CD14-positive monocyte (primary cell): ENCODE results near the gene PDE12. TPM values are rescaled to one million over a fixed set of nuclear protein-coding genes. Genes with fewer than 3 reads are reported as not detected.

Source experiments
- DNase-seq, 3 donors: peaks; one replicate each; pipeline ENCODE4 v3.0.0-alpha.2; 2011 to 2022
- H2AFZ ChIP-seq: 2 replicates; pipeline ENCODE4 v1.6.0; 2012; ENCODE audit warnings: mild to moderate bottlenecking, low read depth, low read length, inconsistent platforms; ENCODE audit not compliant: insufficient read depth, poor library complexity, severe bottlenecking
- H3K27ac ChIP-seq, 2 donors: 1 replicate in 1 of 2; 2 replicates in 1 of 2; pipeline ENCODE4 v1.5.1; 2012 to 2013; ENCODE audit warnings: low read length in 2 of 2, control low read depth in 1 of 2, inconsistent platforms in 1 of 2, low read depth in 1 of 2, mild to moderate bottlenecking in 1 of 2
- H3K27me3 ChIP-seq, 2 donors: one replicate each; pipeline versions ENCODE4 v1.6.0 to v1.6.1; 2011 to 2013; ENCODE audit warnings: low read length in 2 of 2; ENCODE audit not compliant: control insufficient read depth in 2 of 2, insufficient read depth in 2 of 2
- H3K36me3 ChIP-seq, 2 donors: replicated peaks in 1 of 2; 1 replicate in 1 of 2; 2 replicates in 1 of 2; pipeline versions ENCODE4 v1.5.1 to v1.6.1; 2012 to 2013; ENCODE audit warnings: low read length in 2 of 2, control low read depth in 1 of 2, inconsistent platforms in 1 of 2, mild to moderate bottlenecking in 1 of 2; ENCODE audit not compliant: insufficient read depth in 2 of 2, control insufficient read depth in 1 of 2
- H3K4me1 ChIP-seq, 2 donors: 1 replicate in 1 of 2; 2 replicates in 1 of 2; pipeline versions ENCODE4 v1.5.1 to v1.6.1; 2012 to 2013; ENCODE audit warnings: low read length in 2 of 2, control low read depth in 1 of 2, inconsistent platforms in 1 of 2, mild to moderate bottlenecking in 1 of 2, moderate library complexity in 1 of 2; ENCODE audit not compliant: insufficient read depth in 2 of 2, control insufficient read depth in 1 of 2
- H3K4me2 ChIP-seq: replicated peaks from 2 replicates; pipeline ENCODE3; 2012; ENCODE audit warnings: low read length, moderate library complexity, mild to moderate bottlenecking; ENCODE audit not compliant: poor library complexity, severe bottlenecking; ENCODE audit errors: extremely low read depth
- H3K4me3 ChIP-seq, 3 experiments: fragments of 200-600 bp in 1 of 3; sonication (generic) in 1 of 3; replicated peaks in 1 of 3; 1 replicate in 2 of 3; 2 replicates in 1 of 3; pipeline ENCODE4 v1.5.1; 2011 to 2013; ENCODE audit warnings: low read length in 3 of 3, mild to moderate bottlenecking in 3 of 3, control low read depth in 2 of 3, low read depth in 2 of 3, inconsistent platforms in 1 of 3, moderate library complexity in 1 of 3
- H3K79me2 ChIP-seq: 2 replicates; pipeline ENCODE4 v1.6.0; 2012; ENCODE audit warnings: mild to moderate bottlenecking, control low read depth, inconsistent platforms, low read length, moderate library complexity; ENCODE audit not compliant: insufficient read depth
- H3K9ac ChIP-seq: 2 replicates; pipeline ENCODE4 v1.6.0; 2017; ENCODE audit warnings: low read length, mild to moderate bottlenecking; ENCODE audit not compliant: insufficient read depth, poor library complexity, severe bottlenecking
- H3K9me3 ChIP-seq, 2 donors: replicated peaks in 1 of 2; 1 replicate in 1 of 2; 2 replicates in 1 of 2; pipeline versions ENCODE4 v1.5.1 to v1.6.1; 2012 to 2013; ENCODE audit warnings: low read length in 2 of 2, control low read depth in 1 of 2; ENCODE audit not compliant: control insufficient read depth in 1 of 2, insufficient read depth in 1 of 2
- H4K20me1 ChIP-seq: 2 replicates; pipeline ENCODE4 v1.6.0; 2012; ENCODE audit warnings: mild to moderate bottlenecking, low read length, control low read depth, moderate library complexity; ENCODE audit not compliant: insufficient read depth
- H3K27ac Mint-ChIP-seq, 7 donors: one replicate each; pipeline ENCODE4 v1.8.0; 2020; ENCODE audit warnings: mild to moderate bottlenecking in 7 of 7, mixed read lengths in 7 of 7, moderate library complexity in 6 of 7, inconsistent platforms in 2 of 7
- H3K27me3 Mint-ChIP-seq, 3 donors: one replicate each; pipeline ENCODE4 v1.8.0; 2021 to 2022; ENCODE audit warnings: low read depth in 3 of 3, mild to moderate bottlenecking in 3 of 3, mixed read lengths in 3 of 3, moderate library complexity in 3 of 3, inconsistent platforms in 1 of 3
- H3K36me3 Mint-ChIP-seq, 2 donors: one replicate each; pipeline ENCODE4 v1.8.0; 2020; ENCODE audit warnings: mixed read lengths in 2 of 2, inconsistent platforms in 1 of 2, mild to moderate bottlenecking in 1 of 2
- H3K4me1 Mint-ChIP-seq: one replicate; pipeline ENCODE4 v1.8.0; 2020; ENCODE audit warnings: mild to moderate bottlenecking, mixed read lengths
- H3K4me3 Mint-ChIP-seq, 2 donors: one replicate each; pipeline ENCODE4 v1.8.0; 2020; ENCODE audit warnings: mild to moderate bottlenecking in 2 of 2, mixed read lengths in 2 of 2, moderate library complexity in 1 of 2
- H3K9me3 Mint-ChIP-seq, 7 donors: one replicate each; pipeline ENCODE4 v1.8.0; 2020 to 2022; ENCODE audit warnings: mixed read lengths in 7 of 7, mild to moderate bottlenecking in 6 of 7, moderate library complexity in 6 of 7, inconsistent platforms in 2 of 7
- WGBS: methylation state at CpG from one replicate; pipeline ENCODE4 v1.1.5; 2013; ENCODE audit warnings: missing lambda C conversion rate; ENCODE audit not compliant: insufficient coverage; 5-methylcytosine and 5-hydroxymethylcytosine counted together
- intact Hi-C, 2 donors: fragments of 100-400 bp; cut with micrococcal nuclease; formaldehyde crosslinking; loops; one replicate each; pipeline versions ENCODE4 v1.15.0 to v1.15.1; 2023
- polyA plus RNA-seq, 3 donors: library from polyadenylated mRNA; depleted of rRNA in 1 of 3; unstranded in 2 of 3; stranded (reverse) in 1 of 3; fragments of 300-500 nt in 2 of 3; fragments of >200 nt in 1 of 3; fragmentation: Illumina TruSeq in 2 of 3; gene quantifications; 1 replicate in 2 of 3; 2 replicates in 1 of 3; pipeline ENCODE4 v1.2.3, GENCODE V29; 2012 to 2021
- TF ChIP-seq, protein P1 (sequence below): fragments of 200-600 bp; IDR thresholded peaks from one replicate; pipeline ENCODE4 v1.8.0; 2022; ENCODE audit warnings: antibody characterized with exemption, mild to moderate bottlenecking

The PDE12 gene
- polyA plus RNA-seq, 3 donors, result 5.1 to 11.3 (median 11.0) TPM

DNA sequence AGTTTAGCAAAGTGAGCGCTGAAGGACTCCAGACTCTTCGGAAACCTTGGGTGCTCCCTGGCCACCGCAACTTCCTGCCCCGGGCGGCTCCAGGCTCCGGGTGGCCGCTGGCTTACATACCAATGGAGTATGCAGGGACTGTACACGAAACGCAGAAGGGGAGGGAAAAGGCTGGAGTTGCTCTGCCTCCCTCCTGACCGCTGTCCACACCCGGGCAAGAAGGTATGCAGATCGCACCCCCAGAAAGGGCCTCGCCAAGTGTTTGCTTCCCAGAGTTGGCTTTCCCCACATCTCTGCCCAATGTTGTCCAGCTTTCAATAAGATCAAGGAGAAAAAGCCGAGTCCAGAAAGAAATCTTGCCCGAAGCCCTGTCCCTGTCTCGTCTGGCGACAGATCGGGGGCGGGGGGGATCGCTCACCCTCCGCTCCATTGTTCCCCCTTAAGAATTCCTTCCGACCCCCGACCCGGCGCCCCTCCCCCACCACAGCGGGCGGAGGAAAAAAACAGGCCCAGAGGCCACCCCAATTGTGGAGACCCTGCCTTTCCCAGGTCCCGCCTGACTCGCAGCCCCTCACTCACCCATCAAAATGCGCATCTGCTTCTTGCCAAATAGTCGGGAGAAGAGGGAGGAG is 40.5 kb downstream of the PDE12 start:
- Mint-ChIP-seq H3K9me3 (peaks cover 0 to 2% (median 0%) of the 10 kb centered on the region in 7 donors), H3K36me3 (peaks cover 20 to 30% of the 10 kb centered on the region in 2 donors), H3K27ac (peak overlapping the region; percentile 99 to 100 (median 100)), H3K4me3 (peak overlapping the region; percentile 99), H3K27me3 (no peaks in the 10 kb centered on the region), H3K4me1 (peaks cover 38% of the 10 kb centered on the region)
- peaks cover 66% of the 10 kb centered on the region for H3K79me2 ChIP-seq
- no peaks in the 10 kb centered on the region for H3K27me3 ChIP-seq
- H4K20me1 ChIP-seq, result peaks cover 53% of the 10 kb centered on the region
- H3K9me3 ChIP-seq, result no peaks in the 10 kb centered on the region
- 1% methylated on average over 22 of the region's 31 CpGs for WGBS
- H3K4me1 ChIP-seq, result peaks cover 20 to 31% of the 10 kb centered on the region in 2 donors
- peak overlapping the region; percentile 88 for H3K4me2 ChIP-seq
- intact Hi-C loops, result loop anchor here (2.0 to 10.0 kb wide), 7 partner anchors 39 to 161 kb away; partner anchors contain the start of genes DENND6A (in 2 of the 2), PDE12 (in 2 of the 2) and SLMAP (in 2 of the 2)
- peak overlapping the region; percentile 99 for H3K27ac ChIP-seq
- TF ChIP-seq, protein P1, sequence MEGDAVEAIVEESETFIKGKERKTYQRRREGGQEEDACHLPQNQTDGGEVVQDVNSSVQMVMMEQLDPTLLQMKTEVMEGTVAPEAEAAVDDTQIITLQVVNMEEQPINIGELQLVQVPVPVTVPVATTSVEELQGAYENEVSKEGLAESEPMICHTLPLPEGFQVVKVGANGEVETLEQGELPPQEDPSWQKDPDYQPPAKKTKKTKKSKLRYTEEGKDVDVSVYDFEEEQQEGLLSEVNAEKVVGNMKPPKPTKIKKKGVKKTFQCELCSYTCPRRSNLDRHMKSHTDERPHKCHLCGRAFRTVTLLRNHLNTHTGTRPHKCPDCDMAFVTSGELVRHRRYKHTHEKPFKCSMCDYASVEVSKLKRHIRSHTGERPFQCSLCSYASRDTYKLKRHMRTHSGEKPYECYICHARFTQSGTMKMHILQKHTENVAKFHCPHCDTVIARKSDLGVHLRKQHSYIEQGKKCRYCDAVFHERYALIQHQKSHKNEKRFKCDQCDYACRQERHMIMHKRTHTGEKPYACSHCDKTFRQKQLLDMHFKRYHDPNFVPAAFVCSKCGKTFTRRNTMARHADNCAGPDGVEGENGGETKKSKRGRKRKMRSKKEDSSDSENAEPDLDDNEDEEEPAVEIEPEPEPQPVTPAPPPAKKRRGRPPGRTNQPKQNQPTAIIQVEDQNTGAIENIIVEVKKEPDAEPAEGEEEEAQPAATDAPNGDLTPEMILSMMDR, result no peak
- H3K4me3 ChIP-seq, result peak overlapping the region; percentile 79 to 97 (median 87)
- peaks cover 0 to 11% of the 10 kb centered on the region in 2 donors for H3K36me3 ChIP-seq
- peak overlapping the region; percentile 96 for H3K9ac ChIP-seq
- peak; percentile 76 to 77 (median 77) for DNase-seq
- H2AFZ ChIP-seq, result peak overlapping the region; percentile 3

DNA sequence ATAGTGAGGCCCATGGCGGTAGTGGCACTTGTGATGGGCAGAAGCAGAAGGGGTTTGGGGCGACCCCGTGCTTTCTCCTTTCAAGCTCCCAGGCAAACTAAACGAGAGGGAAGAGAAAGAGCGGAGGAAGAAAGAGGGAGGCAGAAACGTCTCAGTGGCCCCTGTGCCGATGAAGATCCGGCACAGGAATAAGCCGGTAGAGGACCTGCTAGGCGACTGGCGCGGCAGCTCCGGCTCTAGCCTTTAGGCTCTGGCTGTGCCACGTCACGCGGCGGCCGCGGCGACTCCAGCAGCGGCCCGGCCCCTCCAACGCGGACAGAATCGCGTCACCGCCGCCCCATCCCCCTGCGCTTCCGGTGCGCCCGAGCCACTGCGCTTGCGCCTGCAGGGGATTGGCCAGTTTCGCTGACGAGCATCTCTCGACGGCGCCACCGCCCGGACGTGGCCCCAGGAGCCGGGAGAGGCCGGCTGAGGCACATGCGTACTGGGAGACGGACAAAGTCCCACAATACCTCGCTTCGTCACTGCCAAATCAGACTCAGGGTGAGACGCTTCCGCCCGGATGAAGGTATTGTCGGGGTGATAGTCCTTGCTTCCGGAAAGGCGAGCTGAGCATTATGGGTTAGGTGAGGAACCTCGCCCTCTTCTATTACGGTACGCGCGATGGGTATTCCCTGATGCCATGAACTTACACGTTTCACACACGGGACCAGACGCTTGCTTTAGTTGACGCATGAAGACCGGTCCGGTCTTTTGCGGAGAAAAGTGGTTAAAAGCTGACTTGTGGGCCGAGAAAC is 41.3 kb downstream of the PDE12 start, which contains the start of gene ARF4:
ARF4 (minus strand) TSS at position 218 of the 797 bp plus-strand sequence; CDS start at position 14, 204 bp downstream.
- H3K9ac ChIP-seq, result peak within 1 kb of the TSS; percentile 96
- peaks cover 46% of the 10 kb centered on the region for H4K20me1 ChIP-seq
- H2AFZ ChIP-seq, result peak within 1 kb of the TSS; percentile 70
- H3K79me2 ChIP-seq, result peaks cover 59% of the 10 kb centered on the region
- H3K4me2 ChIP-seq, result peak within 1 kb of the TSS; percentile 88
- peaks cover 20 to 33% of the 10 kb centered on the region in 2 donors for H3K36me3 Mint-ChIP-seq
- no peaks in the 10 kb centered on the region for H3K27me3 ChIP-seq
- H3K9me3 ChIP-seq, result no peaks in the 10 kb centered on the region
- TF ChIP-seq, protein P1, result peak; percentile 28
- peaks cover 20 to 31% of the 10 kb centered on the region in 2 donors for H3K4me1 ChIP-seq
- intact Hi-C loops, result loop anchor here (2.0 to 10.0 kb wide), 7 partner anchors 40 to 160 kb away; partner anchors contain the start of genes DENND6A (in 2 of the 2), PDE12 (in 2 of the 2) and SLMAP (in 2 of the 2)
- peak; percentile 98 to 100 (median 100) for DNase-seq
- peaks cover 0 to 2% (median 0%) of the 10 kb centered on the region in 7 donors for H3K9me3 Mint-ChIP-seq
- peaks cover 37% of the 10 kb centered on the region for H3K4me1 Mint-ChIP-seq
- WGBS, result 0% methylated on average over 55 of the region's 67 CpGs
- H3K36me3 ChIP-seq, result peaks cover 0 to 7% of the 10 kb centered on the region in 2 donors
- H3K4me3 Mint-ChIP-seq, result peak within 1 kb of the TSS; percentile 99
- peak within 1 kb of the TSS; percentile 99 to 100 (median 100) for H3K27ac Mint-ChIP-seq
- peak within 1 kb of the TSS; percentile 99 for H3K27ac ChIP-seq
- peak within 1 kb of the TSS; percentile 79 to 97 (median 87) for H3K4me3 ChIP-seq
- no peaks in the 10 kb centered on the region for H3K27me3 Mint-ChIP-seq
